NB4 (cell line): ENCODE results near the gene ZYX.

Experiments
- DNase-seq: peaks from one replicate; pipeline ENCODE4 v3.0.0; 2010; ENCODE audit warnings: low read depth
- H3K4me3 ChIP-seq: one replicate; pipeline ENCODE4 v1.5.1; 2011; ENCODE audit warnings: mild to moderate bottlenecking, low read depth, low read length, moderate library complexity
- CTCF ChIP-seq: IDR thresholded peaks from one replicate; pipeline ENCODE4 v1.5.1; 2012; ENCODE audit warnings: low read depth, low read length
- MAX ChIP-seq: IDR thresholded peaks from 2 replicates; pipeline ENCODE4 v1.6.1; 2011; ENCODE audit warnings: low read depth, low read length
- MYC ChIP-seq: IDR thresholded peaks from 2 replicates; pipeline ENCODE4 v1.6.1; 2011; ENCODE audit warnings: low read depth, low read length
- POLR2A ChIP-seq: IDR thresholded peaks from 2 replicates; pipeline ENCODE4 v1.6.1; 2011; ENCODE audit warnings: mild to moderate bottlenecking; ENCODE audit not compliant: insufficient read length; ENCODE audit errors: extremely low read depth

ZYX gene

GRCh38 chr7:143345428-143345900, 35.7 kb upstream of the ZYX start:
- no peak overlapping the region for H3K4me3 ChIP-seq
- TF ChIP-seq POLR2A (no peak), MAX (no peak), CTCF (peak; percentile 42), MYC (no peak)
- peak; percentile 66 for DNase-seq

- DNase-seq: no peak
- TF ChIP-seq POLR2A (no peak), CTCF (no peak), MYC (no peak), MAX (no peak)
- H3K4me3 ChIP-seq: no peak overlapping the region
Observed at GRCh38 chr7:143346018-143346417, 35.1 kb upstream of the ZYX start.

- no peak for TF ChIP-seq MYC
- no peak for TF ChIP-seq MAX
- no peak for TF ChIP-seq CTCF
- TF ChIP-seq POLR2A: no peak
- no peak for DNase-seq
- no peak overlapping the region for H3K4me3 ChIP-seq
Observed at GRCh38 chr7:143347950-143348349, 33.2 kb upstream of the ZYX start.

GRCh38 chr7:143351060-143351459, 30.1 kb upstream of the ZYX start:
- no peak for DNase-seq
- H3K4me3 ChIP-seq: no peak overlapping the region
- TF ChIP-seq MYC (no peak), CTCF (no peak), POLR2A (no peak), MAX (no peak)

GRCh38 chr7:143351574-143351973, 29.6 kb upstream of the ZYX start:
- DNase-seq: no peak
- no peak overlapping the region for H3K4me3 ChIP-seq
- no peak for TF ChIP-seq MYC
- TF ChIP-seq POLR2A: no peak
- no peak for TF ChIP-seq MAX
- no peak for TF ChIP-seq CTCF

GRCh38 chr7:143352531-143353002, 28.6 kb upstream of the ZYX start:
- TF ChIP-seq MYC (no peak), POLR2A (no peak), MAX (no peak), CTCF (no peak)
- DNase-seq: no peak
- H3K4me3 ChIP-seq: no peak overlapping the region
